ENCODE results near the gene GRK5.

GRK5 gene

DNA sequence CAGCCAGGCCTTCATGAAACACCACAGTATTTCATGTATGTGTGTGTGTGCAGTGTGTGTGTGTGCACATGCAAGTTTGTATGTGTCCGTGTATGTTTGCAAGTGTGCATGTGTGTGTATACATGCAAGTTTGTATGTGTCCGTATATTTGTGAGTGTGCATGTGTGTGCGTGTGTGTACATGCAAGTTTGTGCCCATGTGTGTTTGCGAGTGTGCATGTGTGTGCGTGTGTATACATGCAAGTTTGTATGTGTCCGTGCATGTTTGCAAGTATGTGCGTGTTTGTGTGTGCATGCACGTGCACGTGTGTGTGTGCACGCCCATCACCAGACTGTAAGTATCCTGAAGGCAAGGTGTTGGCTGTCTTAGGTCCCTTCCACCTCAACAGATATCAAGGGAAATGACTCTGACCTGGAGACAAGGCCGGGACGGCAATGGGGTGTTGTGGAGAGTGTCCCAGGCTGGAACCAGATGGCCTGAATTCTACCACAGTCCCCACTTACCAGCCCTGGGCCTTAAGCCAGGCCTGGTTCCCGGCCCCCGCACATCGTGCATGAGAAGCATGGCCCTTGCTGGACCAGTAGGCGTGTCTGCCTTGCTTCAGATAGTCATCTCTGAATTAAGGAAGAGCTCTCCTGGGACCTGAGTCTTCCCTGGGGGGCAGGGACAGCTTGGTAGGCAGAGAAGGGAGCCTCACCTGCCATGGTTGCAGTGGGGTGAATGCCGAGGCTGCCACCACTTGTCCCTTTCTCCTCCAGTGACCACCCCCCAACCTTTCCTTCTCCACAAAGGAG lies 140.0 kb downstream of the GRK5 start:
- DNase-seq: no peak

DNA sequence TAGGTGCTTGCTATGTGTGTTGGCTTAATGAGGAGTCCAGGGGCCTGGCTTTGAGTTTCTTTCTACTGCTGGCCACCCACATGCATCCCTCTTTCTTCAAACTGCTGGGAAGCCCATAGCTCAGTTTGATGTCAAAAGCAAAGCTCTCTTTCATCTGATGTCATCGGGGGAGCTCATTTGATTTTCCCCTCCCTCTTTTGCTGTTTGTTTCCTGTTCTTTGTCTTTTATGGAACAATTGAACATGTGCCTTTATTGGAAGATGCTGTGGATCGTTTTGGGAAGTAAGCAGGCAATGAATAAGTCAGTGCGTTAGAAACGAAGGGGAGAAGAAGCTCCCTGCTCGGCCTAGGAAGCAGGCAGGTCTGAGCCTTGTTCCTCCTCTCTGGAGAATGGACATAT lies 140.7 kb downstream of the GRK5 start:
- DNase-seq: no peak

DNA sequence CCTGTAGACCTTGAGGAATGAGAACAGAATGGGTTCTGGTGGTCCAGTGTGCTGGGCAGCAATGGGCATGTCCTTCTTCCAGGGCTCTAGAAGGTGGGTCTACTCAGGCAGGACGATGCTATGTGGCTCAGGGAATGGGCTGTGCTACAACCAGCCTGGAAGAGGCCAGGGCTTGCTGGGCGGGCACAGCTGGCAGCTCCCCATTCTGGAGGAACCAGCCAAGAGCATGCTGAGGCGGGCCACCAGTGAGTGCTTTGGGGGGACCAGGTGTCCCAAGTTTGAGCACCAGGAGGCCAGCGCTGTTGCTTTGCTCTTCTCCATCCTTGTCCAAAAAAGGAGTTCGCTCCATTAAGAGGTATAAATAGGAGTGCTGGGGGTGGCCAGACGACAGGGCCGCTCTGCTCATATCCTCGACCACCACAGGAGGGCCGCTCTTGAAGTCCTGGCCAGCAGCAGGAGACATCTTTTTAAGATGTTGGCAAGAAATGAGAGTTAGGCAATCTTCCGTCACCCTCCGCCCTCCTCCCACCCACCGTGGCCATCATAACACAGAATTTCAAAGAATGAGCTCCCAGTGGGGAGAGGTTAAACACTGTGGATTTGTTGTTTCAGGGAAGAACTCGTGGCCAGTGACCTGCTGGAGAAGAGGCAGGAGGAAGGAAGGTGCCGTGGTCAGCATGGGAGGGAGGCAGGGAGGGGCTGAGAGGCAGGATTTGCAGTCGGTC lies 141.3 kb downstream of the GRK5 start:
- no peak for DNase-seq

DNA sequence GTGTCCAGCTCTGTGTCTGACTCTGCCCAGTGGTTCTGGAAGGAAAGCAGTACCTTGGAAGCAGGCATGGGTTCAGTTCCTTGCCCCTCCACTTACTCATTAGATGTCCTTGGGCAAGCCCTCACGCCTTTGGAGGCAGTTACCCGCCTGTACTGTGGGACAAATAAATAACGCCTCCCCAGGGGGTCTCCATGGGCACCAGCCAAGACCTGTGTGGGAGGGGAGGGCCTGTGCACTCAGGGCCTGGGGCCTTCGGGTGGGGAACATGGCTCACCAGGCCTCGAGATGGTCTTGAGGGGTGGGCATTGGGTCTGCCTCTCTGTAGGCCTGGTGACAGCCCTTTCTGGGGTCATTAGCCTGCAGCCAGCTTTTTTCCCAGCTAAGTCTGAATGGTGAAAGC lies 142.0 kb downstream of the GRK5 start:
- no peak for DNase-seq

DNA sequence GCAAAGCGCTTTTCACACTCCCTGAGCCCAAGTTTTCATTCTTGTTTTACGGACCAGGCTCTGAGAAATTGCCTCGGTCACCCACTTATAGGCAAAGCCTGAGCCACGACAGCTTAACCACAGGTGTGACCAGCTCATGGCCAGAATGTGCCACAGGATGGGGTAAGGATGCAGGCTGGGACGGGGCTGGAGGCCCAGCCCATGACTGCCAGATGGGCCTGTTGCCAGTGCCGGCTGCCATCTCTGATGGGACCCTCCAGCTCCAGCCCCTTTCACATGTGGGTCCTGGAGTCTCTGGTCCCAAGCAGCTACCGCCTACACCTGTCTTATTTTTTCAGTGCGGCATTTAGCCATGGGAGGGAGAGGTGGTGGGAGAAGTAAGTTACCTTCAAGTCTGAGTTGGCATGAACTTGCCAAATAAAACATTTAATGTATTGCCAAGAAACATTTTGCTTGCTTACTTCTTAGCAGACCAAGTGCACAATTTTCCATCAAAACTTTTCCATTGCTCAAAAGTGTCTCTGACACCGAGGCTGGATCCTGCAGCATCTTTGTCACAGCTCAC lies 142.6 kb downstream of the GRK5 start:
- no peak for DNase-seq

DNA sequence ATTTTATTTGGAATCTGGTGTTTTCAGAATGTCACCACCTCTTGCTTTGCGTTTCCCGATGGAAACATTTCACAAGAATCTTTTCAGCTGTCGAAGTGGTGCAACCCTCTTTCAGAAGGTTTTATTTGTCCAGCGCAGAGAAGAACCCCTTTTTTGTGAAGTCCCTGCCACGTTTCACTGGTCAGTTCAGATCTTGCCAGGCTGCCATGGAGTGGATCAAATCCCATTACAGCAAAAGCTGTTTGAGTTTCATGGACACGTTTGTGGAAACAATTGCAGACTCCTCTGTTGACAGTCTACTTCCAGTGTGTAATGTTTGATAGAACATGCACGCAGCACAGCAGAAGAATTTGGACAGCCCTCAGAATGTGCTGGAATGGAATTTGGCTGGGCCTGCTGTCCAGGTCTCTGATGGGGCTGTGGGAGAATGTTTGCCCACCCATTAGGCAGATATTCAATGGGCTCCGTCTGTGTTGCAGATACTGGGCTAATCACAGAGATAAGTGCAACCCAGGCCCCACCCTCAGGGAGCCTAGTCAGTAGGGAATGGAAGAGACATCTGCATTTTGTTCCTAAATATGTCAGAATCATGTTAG lies 143.2 kb downstream of the GRK5 start:
- DNase-seq: no peak

DNA sequence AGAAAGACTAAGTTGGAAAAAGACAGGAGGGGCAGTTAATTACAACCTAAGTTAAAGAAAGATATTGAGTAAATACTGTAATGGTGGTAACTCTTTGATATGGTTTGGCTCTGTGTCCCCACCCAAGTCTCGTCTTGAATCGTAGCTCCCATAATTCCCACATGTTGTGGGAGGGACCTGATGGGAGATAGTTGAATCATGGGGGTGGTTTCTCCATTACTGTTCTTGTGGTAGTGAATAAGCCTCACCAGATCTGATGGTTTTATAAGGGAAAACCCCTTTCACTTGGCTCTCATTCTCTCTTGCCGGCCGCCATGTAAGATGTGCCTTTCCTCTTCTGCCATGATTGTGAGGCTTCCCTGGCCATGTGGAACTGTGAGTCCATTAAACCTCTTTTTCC lies 143.8 kb downstream of the GRK5 start:
- DNase-seq: no peak

DNA sequence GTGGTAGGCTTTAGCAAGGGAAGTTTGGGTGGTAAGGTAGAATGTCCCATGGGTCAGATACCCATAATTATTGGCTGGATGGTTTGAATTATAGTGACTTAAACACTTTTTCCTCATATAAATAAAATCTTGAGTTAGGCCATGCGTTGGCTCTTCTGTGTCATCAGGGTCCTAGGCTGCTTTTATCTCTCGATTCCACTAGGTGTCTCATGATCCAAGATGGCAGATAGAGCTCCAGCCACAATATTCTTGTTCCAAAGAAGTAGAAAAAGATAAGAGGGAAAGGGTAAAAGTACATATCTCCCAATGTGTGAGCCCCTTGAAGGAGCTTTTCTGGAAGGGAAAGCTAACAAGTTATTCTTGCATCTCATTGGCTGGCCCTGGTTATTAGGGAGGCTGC lies 144.7 kb downstream of the GRK5 start:
- DNase-seq: no peak

DNA sequence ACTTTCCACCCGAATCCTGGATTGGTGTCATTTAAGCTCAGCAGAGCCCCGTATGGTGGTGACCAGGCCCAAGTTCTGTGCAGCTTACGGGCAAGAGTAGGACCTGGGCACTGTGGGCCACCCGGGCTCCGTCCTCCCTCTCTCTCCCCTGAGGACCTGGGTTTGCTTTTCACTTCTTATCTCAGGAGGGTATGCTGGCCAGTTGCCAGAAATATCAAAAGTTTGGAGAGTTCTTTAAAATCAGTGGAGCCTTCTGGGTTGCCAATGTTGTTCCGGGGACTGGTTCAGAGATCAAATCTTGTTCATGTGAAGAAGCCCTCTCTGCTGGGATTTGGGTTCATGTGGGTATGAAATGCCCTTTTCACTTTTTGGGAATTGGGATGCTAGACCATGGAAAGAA lies 145.4 kb downstream of the GRK5 start:
- no peak for DNase-seq

DNA sequence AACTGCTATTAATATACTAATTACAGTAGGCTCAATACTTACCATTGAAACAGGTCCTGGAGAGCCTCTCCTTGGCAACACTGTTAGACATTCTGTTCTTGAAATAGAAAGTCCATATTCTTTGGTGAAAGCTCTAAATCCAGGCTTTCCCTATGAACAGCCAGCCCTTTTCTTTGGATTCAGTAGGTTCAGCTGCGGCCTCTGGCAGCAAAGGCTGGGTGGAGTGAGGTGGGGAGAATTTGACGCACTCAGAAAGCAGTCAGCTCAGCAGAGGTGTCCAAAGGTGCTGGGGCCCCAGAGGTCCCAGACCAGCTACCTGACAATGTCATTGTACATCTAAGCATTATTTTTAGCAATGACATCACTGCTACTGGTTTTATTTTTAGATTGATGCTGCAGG lies 146.1 kb downstream of the GRK5 start:
- DNase-seq: no peak

DNA sequence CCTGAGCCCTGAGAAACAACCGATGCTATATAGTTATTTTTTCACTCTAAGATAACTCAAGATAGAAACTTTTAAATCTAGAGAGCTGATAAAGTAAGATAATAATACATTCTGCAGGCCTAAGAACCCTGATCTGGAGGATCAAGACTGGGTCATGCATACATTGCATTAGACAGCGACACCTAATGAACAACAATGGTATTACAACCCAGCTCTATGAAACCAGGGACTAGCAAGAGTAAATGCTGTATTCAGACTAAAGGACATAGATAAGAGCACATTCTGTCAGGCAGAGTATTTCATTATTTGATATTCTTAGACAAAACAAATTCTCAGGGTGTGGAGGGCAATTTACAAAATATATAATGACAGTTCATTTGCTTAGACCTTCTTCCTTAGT lies 148.6 kb downstream of the GRK5 start:
- DNase-seq: no peak

DNA sequence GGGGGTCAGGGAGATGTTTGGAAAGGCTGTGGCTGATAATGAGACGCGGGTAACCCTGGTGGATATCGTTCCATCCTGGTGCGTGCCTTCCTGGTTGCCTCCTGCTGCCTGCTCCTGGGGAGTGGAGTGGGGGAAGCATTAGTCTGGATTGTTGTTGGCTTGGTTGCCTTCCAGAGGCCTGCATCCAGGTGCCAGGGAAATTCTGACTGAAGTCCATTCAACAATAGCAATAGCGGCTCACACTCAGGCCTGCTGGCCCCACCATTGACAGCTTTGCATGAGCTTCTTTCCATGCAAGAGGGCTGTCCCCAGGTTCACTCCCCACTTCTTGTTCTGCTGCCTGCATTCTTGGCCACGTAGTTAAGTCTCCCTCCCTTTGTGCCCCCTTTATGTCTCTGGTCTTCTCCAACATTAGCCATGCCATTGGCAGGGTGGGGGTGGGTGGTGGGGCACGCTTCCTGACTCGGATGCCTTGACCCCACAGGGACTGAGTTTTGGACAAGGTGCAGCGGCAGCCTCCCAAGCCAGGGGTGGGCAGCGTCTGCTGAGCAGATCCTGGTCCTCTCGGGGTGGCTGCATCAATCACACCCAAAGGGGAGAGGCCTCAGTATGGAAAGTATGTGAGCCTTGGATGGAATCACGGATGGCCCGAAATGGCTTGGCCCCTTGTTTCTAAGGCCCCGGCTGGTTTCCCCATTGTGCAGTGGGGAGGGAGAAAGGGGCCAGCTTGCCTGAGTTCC lies 150.2 kb downstream of the GRK5 start:
- no peak for DNase-seq

DNA sequence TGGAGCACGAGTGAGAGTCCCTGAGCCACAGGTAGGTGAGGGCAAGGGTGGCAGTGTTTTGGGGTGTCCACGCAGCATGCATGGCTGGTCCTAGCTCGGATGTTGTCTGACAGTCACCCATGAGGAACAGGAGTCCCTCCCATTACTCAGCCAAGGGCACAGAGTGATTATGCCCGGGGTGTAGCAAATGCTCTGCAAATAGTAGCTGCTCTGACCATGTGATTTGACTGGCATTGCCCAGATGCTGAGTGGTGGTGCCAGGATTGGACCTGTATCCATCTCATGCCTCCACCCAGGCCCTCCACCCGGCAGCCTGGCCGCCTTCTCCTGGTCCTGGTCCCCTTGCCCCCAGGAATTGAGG lies 150.8 kb downstream of the GRK5 start:
- no peak for DNase-seq

DNA sequence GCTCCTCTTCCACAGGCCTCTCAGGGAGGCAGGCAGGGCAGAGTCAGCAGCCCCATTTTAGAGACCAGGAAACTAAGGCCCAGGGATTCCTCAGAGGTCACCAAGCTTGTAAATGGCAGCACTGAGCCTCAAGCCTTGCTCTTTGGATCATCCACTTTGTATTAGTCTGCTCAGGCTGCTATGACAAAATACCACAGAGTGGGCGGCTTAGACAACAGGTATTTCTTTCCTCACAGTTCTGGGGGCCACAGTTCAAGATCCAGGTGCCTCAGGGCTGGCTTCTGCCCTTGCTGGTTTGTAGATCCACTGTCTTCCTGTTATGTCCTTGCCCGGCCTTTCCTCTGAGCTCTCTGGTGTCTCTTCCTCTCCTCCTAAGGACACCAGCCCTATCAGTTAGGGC lies 151.2 kb downstream of the GRK5 start:
- no peak for DNase-seq

DNA sequence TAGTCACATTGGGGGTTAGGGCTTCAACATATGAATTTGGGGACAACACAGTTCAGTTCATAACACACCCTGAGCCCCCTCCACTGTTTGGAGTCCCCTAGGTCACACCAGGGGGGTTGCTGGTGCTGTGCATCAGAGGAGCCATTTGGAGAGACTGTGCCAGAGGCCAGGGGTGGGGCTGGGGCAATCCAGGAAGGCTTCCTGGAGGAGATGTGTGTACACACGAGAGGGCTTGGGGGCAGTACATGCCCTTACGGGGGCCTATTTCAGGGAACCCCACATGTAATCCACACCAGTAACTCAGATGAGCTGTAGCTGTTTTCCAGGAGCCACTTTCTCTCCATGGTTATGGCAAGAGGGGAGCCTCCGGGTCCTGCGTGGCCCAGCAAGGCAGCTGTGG lies 151.7 kb downstream of the GRK5 start:
- DNase-seq: no peak

DNA sequence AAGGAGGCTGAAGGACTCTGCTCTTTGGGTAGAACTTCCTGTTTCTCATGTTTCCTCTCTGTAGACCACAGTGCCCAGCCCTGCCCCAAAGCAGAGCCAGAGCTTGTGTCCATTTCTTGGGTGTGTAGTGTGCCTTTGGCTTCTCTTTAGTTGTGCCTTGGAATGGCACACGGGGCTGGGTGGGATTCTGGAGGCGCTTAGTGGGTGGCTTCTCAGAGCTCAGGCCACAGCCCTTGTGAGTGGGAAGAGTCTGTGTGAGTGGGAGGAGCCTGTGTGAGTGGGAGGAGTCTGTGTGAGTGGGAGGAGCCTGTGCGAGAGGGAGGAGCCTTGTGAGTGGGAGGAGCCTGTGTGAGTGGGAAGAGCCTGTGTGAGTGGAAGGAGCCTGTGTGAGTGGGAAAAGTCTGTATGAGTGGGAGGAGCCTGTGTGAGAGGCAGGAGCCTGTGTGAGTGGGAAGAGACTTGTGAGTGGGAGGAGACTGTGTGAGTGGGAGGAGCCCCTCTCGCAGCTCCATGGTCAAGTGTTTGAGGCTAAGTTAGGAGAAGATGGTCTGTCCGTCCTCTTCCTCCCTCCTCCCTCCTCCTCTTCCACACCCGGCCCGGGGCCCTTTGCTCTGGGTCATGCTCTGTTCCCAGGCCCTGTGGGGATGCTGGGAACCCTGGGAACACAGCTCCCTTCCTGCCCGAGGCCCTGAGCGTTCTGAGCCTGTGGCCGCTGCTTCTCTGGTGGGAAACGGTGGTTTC lies 153.0 kb downstream of the GRK5 start:
- no peak for DNase-seq

DNA sequence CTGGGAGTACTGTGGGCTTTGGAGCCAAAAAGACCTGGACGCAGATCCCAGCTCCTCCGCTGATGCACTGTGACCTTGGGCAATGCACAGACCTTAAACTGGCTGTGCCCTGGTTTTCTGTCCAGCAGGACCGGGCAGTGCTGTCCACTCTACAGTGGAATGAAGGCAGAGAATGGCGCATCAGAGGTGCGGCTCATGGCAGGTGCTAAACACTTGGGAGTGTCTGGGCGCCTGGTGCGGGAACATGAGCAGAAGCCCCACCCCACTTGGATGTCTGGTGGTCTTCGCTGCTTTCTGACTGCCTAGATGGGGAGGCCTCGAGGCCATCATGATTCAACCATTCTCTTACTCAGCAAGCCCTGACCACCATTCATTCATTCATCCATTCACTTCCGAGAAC lies 153.7 kb downstream of the GRK5 start:
- no peak for DNase-seq

DNA sequence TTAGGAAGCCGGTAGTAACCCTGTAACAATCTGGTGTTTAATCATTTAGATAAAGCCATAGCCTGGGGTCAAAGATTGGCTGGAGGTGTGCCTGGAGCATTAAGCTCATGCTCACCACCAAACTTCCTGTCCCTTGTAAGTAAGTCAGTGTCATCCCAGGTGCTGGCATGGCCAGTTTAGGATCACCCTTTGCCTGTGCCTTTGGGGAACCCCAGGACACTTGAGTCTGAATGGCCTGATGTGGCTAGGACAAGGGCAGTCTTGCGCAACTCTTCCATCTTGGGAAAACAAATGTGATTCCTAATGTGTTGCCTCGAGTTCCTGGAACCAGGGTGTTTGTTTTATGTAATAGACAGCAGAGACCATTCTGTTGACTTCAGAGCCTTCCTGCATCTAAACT lies 154.8 kb downstream of the GRK5 start:
- DNase-seq: no peak

DNA sequence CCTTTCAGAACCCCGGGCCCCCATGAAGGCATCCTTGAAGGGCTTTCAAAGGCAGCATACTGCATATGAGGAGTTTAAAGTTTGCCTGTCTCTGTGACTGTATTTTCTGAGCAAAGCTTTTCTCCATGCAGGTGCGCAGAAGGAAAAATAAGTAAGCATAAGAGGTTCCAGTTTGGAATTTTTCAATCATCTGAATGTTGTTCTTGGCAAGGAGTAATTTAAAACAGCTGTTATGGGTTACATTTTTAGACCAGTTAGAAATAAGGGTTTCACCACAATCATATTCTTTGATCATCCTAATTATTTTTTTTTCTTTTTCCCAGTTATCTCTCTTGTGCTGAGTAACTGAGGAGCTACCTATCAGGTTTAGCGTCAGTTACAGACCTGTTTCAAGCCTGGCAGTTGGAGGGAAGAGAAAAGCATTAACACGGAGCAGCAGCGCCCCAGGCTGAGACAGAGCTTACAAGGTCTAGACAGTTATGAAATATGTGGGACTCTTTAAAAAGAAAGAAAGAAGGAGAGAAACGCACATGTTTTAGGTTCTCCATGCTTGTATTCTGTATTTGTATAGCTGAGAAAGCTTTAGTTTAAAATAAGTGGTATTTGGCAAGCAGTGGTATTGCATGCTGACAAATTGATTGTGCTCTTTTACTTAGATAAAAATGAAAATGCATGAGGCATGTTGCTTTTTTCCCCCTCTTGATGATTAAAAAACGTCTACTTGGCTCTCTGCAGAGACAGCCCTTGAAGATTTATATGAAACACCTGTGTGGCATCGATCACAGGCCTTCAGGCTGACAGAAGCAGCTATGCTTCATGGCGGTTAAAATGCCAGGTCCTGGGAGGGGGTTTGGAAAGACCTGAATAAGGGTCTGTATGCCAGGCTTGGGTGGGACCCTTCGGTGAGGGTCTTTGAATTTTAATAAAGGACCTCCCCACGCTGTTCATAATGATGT lies 157.6 kb downstream of the GRK5 start:
- no peak for DNase-seq

DNA sequence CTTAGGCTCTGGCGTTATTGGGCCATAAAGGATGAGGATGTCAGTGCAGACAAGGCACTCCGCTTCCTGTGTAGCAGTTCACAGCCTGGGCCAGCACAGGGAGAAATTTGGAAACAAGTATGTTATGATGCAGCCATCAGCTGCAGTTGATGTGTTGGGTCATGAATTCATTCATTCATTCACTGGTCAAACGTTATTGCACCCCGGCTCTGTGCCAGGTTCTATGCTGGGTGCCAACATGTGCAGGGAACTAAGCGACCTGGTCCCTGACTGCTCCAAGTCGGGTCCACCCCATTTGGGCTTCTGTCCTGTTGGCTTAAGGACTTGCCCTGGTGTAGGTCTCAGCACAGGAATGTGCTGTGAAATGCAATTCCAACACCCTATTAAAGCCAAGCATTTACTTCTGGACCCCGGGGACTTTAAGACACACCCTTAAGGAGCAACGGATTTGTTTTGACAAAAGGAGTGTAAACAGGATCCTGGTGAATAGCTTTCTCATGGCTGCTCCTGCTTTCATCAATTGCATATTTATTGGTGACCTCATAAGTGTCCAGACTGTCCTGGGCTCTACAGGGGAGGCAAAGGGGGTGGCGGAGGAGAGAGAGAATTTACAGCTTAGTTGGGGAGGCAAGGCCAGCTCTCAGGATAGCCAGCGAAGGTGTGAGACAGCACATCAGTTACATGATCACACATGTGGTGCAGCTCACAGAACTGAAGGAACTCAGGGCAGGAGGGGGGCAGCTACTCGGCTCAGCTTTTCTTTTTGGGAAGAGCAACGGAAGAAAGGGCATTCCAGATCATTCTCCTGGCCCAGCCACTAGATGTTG lies 158.6 kb downstream of the GRK5 start:
- DNase-seq: no peak
